Suppressor macrophage treated with lipopolysaccharide for 1 hour (primary cell): Measurements from ENCODE around the gene RAD51D.
"Not testable (repeated sequence)": the region's sequence is repeated elsewhere in the genome, so short reads cannot be mapped to it uniquely, and the experiment has no call there.

ENCODE experiments used
- DNase-seq, 3 donors: peaks; one replicate each; pipeline ENCODE4 v3.0.0-alpha.2; 2020 to 2022

The RAD51D gene

GRCh38 chr17:35141681-35142466, 22.2 kb upstream of the RAD51D start, which contains the start of gene NLE1:
Gene NLE1, minus strand, starts transcription at chr17:35142303. Its CDS starts 28 bp downstream, at chr17:35142275.
- peak; percentile 77 to 91 (median 85) for DNase-seq

GRCh38 chr17:35138218-35138617, 18.6 kb upstream of the RAD51D start:
- DNase-seq, result no peak

GRCh38 chr17:35135322-35135721, 15.7 kb upstream of the RAD51D start:
- no peak for DNase-seq

GRCh38 chr17:35132816-35133550, 13.3 kb upstream of the RAD51D start:
- DNase-seq, result no peak

GRCh38 chr17:35132099-35132498, 12.4 kb upstream of the RAD51D start:
- no peak for DNase-seq

- no peak for DNase-seq
These were observed 10.7 kb upstream of the RAD51D start for GRCh38 chr17:35130392-35130791.

- DNase-seq, result no peak
These were observed 10.3 kb upstream of the RAD51D start for GRCh38 chr17:35129973-35130351.

- DNase-seq, result no peak
These were observed 9.7 kb upstream of the RAD51D start for GRCh38 chr17:35129154-35129972.

GRCh38 chr17:35127751-35128514, 8.3 kb upstream of the RAD51D start:
- no peak for DNase-seq

GRCh38 chr17:35121315-35121714, 1.7 kb upstream of the RAD51D start, which contains the start of gene FNDC8:
Gene FNDC8, plus strand, starts transcription at chr17:35121615. Its CDS starts 79 bp downstream, at chr17:35121694.
- no peak for DNase-seq

GRCh38 chr17:35117984-35118383, 1.7 kb downstream of the RAD51D start:
- peak; percentile 46 to 62 (median 48) for DNase-seq

- no peak for DNase-seq
These were observed 2.8 kb downstream of the RAD51D start for GRCh38 chr17:35116845-35117244.

GRCh38 chr17:35110791-35111190, 8.9 kb downstream of the RAD51D start:
- not testable (repeated sequence) for DNase-seq

- DNase-seq, result no peak
These were observed 14.7 kb downstream of the RAD51D start for GRCh38 chr17:35104844-35105450.

- DNase-seq, result no peak
These were observed 16.4 kb downstream of the RAD51D start for GRCh38 chr17:35103271-35103670.

- DNase-seq, result no peak
These were observed 17.9 kb downstream of the RAD51D start for GRCh38 chr17:35101725-35102124.

- DNase-seq, result no peak
These were observed 18.6 kb downstream of the RAD51D start for GRCh38 chr17:35101036-35101435.

GRCh38 chr17:35099908-35100307, 19.8 kb downstream of the RAD51D start:
- no peak for DNase-seq

GRCh38 chr17:35097776-35098175, 21.9 kb downstream of the RAD51D start:
- no peak for DNase-seq

GRCh38 chr17:35095741-35096140, 23.9 kb downstream of the RAD51D start:
- no peak for DNase-seq

GRCh38 chr17:35094902-35095301, 24.8 kb downstream of the RAD51D start:
- peak; percentile 58 to 82 (median 73) for DNase-seq

- DNase-seq, result not testable (repeated sequence)
These were observed 29.0 kb downstream of the RAD51D start for GRCh38 chr17:35090707-35091106.
